Measurements from ENCODE around the gene GPD2. TPM values are rescaled to one million over a fixed set of nuclear protein-coding genes. Genes with fewer than 3 reads are reported as not detected.
"Not testable (repeated sequence)": the region's sequence is repeated elsewhere in the genome, so short reads cannot be mapped to it uniquely, and the experiment has no call there.

GPD2 gene
- total RNA-seq, 1 donor from 2014 or later, result 3.2 TPM

GRCh38 chr2:156473445-156473844 lies 37.3 kb downstream of the GPD2 start:
- ATAC-seq (no peak), DNase-seq (ENCODE audit: low spot score) (no peak)

- no peak for DNase-seq (ENCODE audit: low spot score)
- ATAC-seq, result no peak
Observed at GRCh38 chr2:156474401-156474800, 38.2 kb downstream of the GPD2 start.

GRCh38 chr2:156476021-156476849 lies 40.1 kb downstream of the GPD2 start:
- DNase-seq (ENCODE audit: low spot score) (no peak), ATAC-seq (no peak)

GRCh38 chr2:156476850-156477206 lies 40.6 kb downstream of the GPD2 start:
- DNase-seq (ENCODE audit: low spot score) (no peak), ATAC-seq (no peak)

- ATAC-seq (no peak), DNase-seq (ENCODE audit: low spot score) (no peak)
Observed at GRCh38 chr2:156480376-156480775, 44.2 kb downstream of the GPD2 start.

GRCh38 chr2:156481312-156481711 lies 45.1 kb downstream of the GPD2 start:
- ATAC-seq, result no peak
- DNase-seq (ENCODE audit: low spot score), result no peak

GRCh38 chr2:156483741-156484173 lies 47.6 kb downstream of the GPD2 start:
- ATAC-seq (no peak), DNase-seq (ENCODE audit: low spot score) (no peak)

- ATAC-seq (no peak), DNase-seq (ENCODE audit: low spot score) (no peak)
Observed at GRCh38 chr2:156486147-156486546, 50.0 kb downstream of the GPD2 start.

GRCh38 chr2:156486614-156487013 lies 50.4 kb downstream of the GPD2 start:
- ATAC-seq (no peak), DNase-seq (ENCODE audit: low spot score) (no peak)

- DNase-seq (ENCODE audit: low spot score), result no peak
- ATAC-seq, result no peak
Observed at GRCh38 chr2:156489195-156489594, 53.0 kb downstream of the GPD2 start.

GRCh38 chr2:156489750-156490465 lies 53.7 kb downstream of the GPD2 start:
- ATAC-seq (no peak), DNase-seq (ENCODE audit: low spot score) (no peak)

GRCh38 chr2:156490466-156490840 lies 54.3 kb downstream of the GPD2 start:
- DNase-seq (ENCODE audit: low spot score) (no peak), ATAC-seq (peak; percentile 30)

- ATAC-seq, result no peak
Observed at GRCh38 chr2:156491176-156491575, 55.0 kb downstream of the GPD2 start.

GRCh38 chr2:156492979-156493378 lies 56.8 kb downstream of the GPD2 start:
- DNase-seq (ENCODE audit: low spot score) (no peak), ATAC-seq (no peak)

More at GRCh38 chr2:156491176-156491575, 55.0 kb downstream of the GPD2 start:
- DNase-seq (ENCODE audit: low spot score), result no peak

- not testable (repeated sequence) for ATAC-seq; DNase-seq (ENCODE audit: low spot score)
Observed at GRCh38 chr2:156495998-156496397, 59.8 kb downstream of the GPD2 start.

GRCh38 chr2:156505696-156506095 lies 69.5 kb downstream of the GPD2 start:
- ATAC-seq, result no peak
- DNase-seq (ENCODE audit: low spot score), result no peak

- DNase-seq (ENCODE audit: low spot score), result no peak
- no peak for ATAC-seq
Observed at GRCh38 chr2:156511122-156511521, 74.9 kb downstream of the GPD2 start.

GRCh38 chr2:156511803-156512202 lies 75.6 kb downstream of the GPD2 start:
- DNase-seq (ENCODE audit: low spot score), result no peak
- ATAC-seq, result no peak

- no peak for DNase-seq (ENCODE audit: low spot score)
Observed at GRCh38 chr2:156512451-156512850, 76.3 kb downstream of the GPD2 start.

GRCh38 chr2:156513219-156513618 lies 77.0 kb downstream of the GPD2 start:
- DNase-seq (ENCODE audit: low spot score) (no peak), ATAC-seq (no peak)

More at GRCh38 chr2:156512451-156512850, 76.3 kb downstream of the GPD2 start:
- ATAC-seq, result no peak

GRCh38 chr2:156517419-156517818 lies 81.2 kb downstream of the GPD2 start:
- ATAC-seq (no peak), DNase-seq (ENCODE audit: low spot score) (no peak)

- DNase-seq (ENCODE audit: low spot score) (no peak), ATAC-seq (no peak)
Observed at GRCh38 chr2:156518138-156518537, 82.0 kb downstream of the GPD2 start.

Measured in left lobe of liver (tissue), 2 donors.